T-helper 1 cell treated with Interleukin-12 subunit alpha and Interleukin-12 subunit beta and Interleukin-4 antibody, amounts not matched to agents 30 μg/mL and 1 μg/mL, for 36 hours (primary cell): ENCODE data around the gene TBX21.
A peak's percentile ranks its signal among the peaks of the same experiment; 100 is the strongest.
"Not testable (repeated sequence)": the region's sequence is repeated elsewhere in the genome, so short reads cannot be mapped to it uniquely, and the experiment has no call there.

ENCODE experiments used
- H3K27ac Mint-ChIP-seq: one replicate; pipeline ENCODE4 v1.8.0; 2021; ENCODE audit warnings: mild to moderate bottlenecking, mixed read lengths
- H3K27me3 Mint-ChIP-seq: one replicate; pipeline ENCODE4 v1.8.0; 2021; ENCODE audit warnings: low read depth, mixed read lengths
- H3K36me3 Mint-ChIP-seq: one replicate; pipeline ENCODE4 v1.8.0; 2021; ENCODE audit warnings: low read depth, mixed read lengths
- H3K4me1 Mint-ChIP-seq: one replicate; pipeline ENCODE4 v1.8.0; 2021; ENCODE audit warnings: low read depth, mixed read lengths
- H3K4me3 Mint-ChIP-seq: one replicate; pipeline ENCODE4 v1.8.0; 2021; ENCODE audit warnings: mild to moderate bottlenecking, moderate library complexity, mixed read lengths
- H3K9me3 Mint-ChIP-seq: one replicate; pipeline ENCODE4 v1.8.0; 2021; ENCODE audit warnings: mixed read lengths

The TBX21 gene

GRCh38 chr17:47728214-47728877 lies 4.7 kb upstream of the TBX21 start:
- H3K9me3 Mint-ChIP-seq: no peaks in the 10 kb centered on the region
- H3K27ac Mint-ChIP-seq: peak overlapping the region; percentile 77
- no peaks in the 10 kb centered on the region for H3K36me3 Mint-ChIP-seq
- H3K4me3 Mint-ChIP-seq: no peak overlapping the region
- peaks cover 75% of the 10 kb centered on the region for H3K4me1 Mint-ChIP-seq
- H3K27me3 Mint-ChIP-seq: no peaks in the 10 kb centered on the region

- peak overlapping the region; percentile 49 for H3K4me3 Mint-ChIP-seq
- H3K27ac Mint-ChIP-seq: peak overlapping the region; percentile 77
- no peaks in the 10 kb centered on the region for H3K27me3 Mint-ChIP-seq
- H3K36me3 Mint-ChIP-seq: peaks cover 5% of the 10 kb centered on the region
- peaks cover 76% of the 10 kb centered on the region for H3K4me1 Mint-ChIP-seq
- H3K9me3 Mint-ChIP-seq: no peaks in the 10 kb centered on the region
Observed at GRCh38 chr17:47729476-47729875, 3.6 kb upstream of the TBX21 start.

GRCh38 chr17:47730681-47731080 lies 2.4 kb upstream of the TBX21 start:
- peaks cover 76% of the 10 kb centered on the region for H3K4me1 Mint-ChIP-seq
- H3K36me3 Mint-ChIP-seq: peaks cover 10% of the 10 kb centered on the region
- peak overlapping the region; percentile 39 for H3K27ac Mint-ChIP-seq
- no peaks in the 10 kb centered on the region for H3K27me3 Mint-ChIP-seq
- H3K4me3 Mint-ChIP-seq: no peak overlapping the region
- H3K9me3 Mint-ChIP-seq: no peaks in the 10 kb centered on the region

- peak overlapping the region; percentile 4 for H3K27ac Mint-ChIP-seq
- H3K36me3 Mint-ChIP-seq: peaks cover 10% of the 10 kb centered on the region
- no peak overlapping the region for H3K4me3 Mint-ChIP-seq
Observed at GRCh38 chr17:47731396-47731795, 1.6 kb upstream of the TBX21 start.

GRCh38 chr17:47732399-47733046 lies 513 bp upstream of the TBX21 start:
- H3K9me3 Mint-ChIP-seq: no peaks in the 10 kb centered on the region
- H3K4me1 Mint-ChIP-seq: peaks cover 72% of the 10 kb centered on the region
- peaks cover 14% of the 10 kb centered on the region for H3K36me3 Mint-ChIP-seq

More at GRCh38 chr17:47731396-47731795, 1.6 kb upstream of the TBX21 start:
- H3K9me3 Mint-ChIP-seq: no peaks in the 10 kb centered on the region
- H3K4me1 Mint-ChIP-seq: peaks cover 75% of the 10 kb centered on the region
- no peaks in the 10 kb centered on the region for H3K27me3 Mint-ChIP-seq

GRCh38 chr17:47733674-47734410 lies 806 bp downstream of the TBX21 start:
- peak overlapping the region; percentile 92 for H3K27ac Mint-ChIP-seq
- no peaks in the 10 kb centered on the region for H3K9me3 Mint-ChIP-seq
- H3K36me3 Mint-ChIP-seq: peaks cover 14% of the 10 kb centered on the region
- peaks cover 62% of the 10 kb centered on the region for H3K4me1 Mint-ChIP-seq
- H3K27me3 Mint-ChIP-seq: no peaks in the 10 kb centered on the region
- peak overlapping the region; percentile 97 for H3K4me3 Mint-ChIP-seq

More at GRCh38 chr17:47732399-47733046, 513 bp upstream of the TBX21 start:
- Mint-ChIP-seq H3K4me3 (peak overlapping the region; percentile 83), H3K27me3 (no peaks in the 10 kb centered on the region), H3K27ac (peak overlapping the region; percentile 80)

GRCh38 chr17:47735139-47735464 lies 2.1 kb downstream of the TBX21 start:
- Mint-ChIP-seq H3K4me3 (peak overlapping the region; percentile 97), H3K4me1 (peaks cover 51% of the 10 kb centered on the region), H3K27me3 (no peaks in the 10 kb centered on the region), H3K27ac (peak overlapping the region; percentile 92), H3K9me3 (no peaks in the 10 kb centered on the region), H3K36me3 (peaks cover 17% of the 10 kb centered on the region)

- Mint-ChIP-seq H3K4me3 (peak overlapping the region; percentile 97), H3K27me3 (no peaks in the 10 kb centered on the region), H3K27ac (peak overlapping the region; percentile 92), H3K36me3 (peaks cover 17% of the 10 kb centered on the region), H3K4me1 (peaks cover 51% of the 10 kb centered on the region), H3K9me3 (no peaks in the 10 kb centered on the region)
Observed at GRCh38 chr17:47735536-47736011, 2.5 kb downstream of the TBX21 start.

GRCh38 chr17:47736501-47737495 lies 3.8 kb downstream of the TBX21 start:
- Mint-ChIP-seq H3K27ac (peak overlapping the region; percentile 92), H3K4me1 (peaks cover 54% of the 10 kb centered on the region), H3K36me3 (peaks cover 21% of the 10 kb centered on the region), H3K9me3 (no peaks in the 10 kb centered on the region), H3K4me3 (peak overlapping the region; percentile 97), H3K27me3 (no peaks in the 10 kb centered on the region)

GRCh38 chr17:47738178-47738577 lies 5.1 kb downstream of the TBX21 start:
- peaks cover 48% of the 10 kb centered on the region for H3K4me1 Mint-ChIP-seq
- no peak overlapping the region for H3K4me3 Mint-ChIP-seq
- H3K36me3 Mint-ChIP-seq: peaks cover 21% of the 10 kb centered on the region
- peak overlapping the region; percentile 41 for H3K27ac Mint-ChIP-seq
- no peaks in the 10 kb centered on the region for H3K9me3 Mint-ChIP-seq
- H3K27me3 Mint-ChIP-seq: no peaks in the 10 kb centered on the region

GRCh38 chr17:47739150-47739549 lies 6.1 kb downstream of the TBX21 start:
- no peak overlapping the region for H3K4me3 Mint-ChIP-seq
- no peak overlapping the region for H3K27ac Mint-ChIP-seq
- H3K9me3 Mint-ChIP-seq: no peaks in the 10 kb centered on the region
- H3K4me1 Mint-ChIP-seq: peaks cover 49% of the 10 kb centered on the region
- H3K27me3 Mint-ChIP-seq: no peaks in the 10 kb centered on the region
- peaks cover 18% of the 10 kb centered on the region for H3K36me3 Mint-ChIP-seq

- not testable (repeated sequence) for H3K27me3 Mint-ChIP-seq, H3K9me3 Mint-ChIP-seq, H3K27ac Mint-ChIP-seq, H3K4me3 Mint-ChIP-seq
- H3K4me1 Mint-ChIP-seq: peaks cover 46% of the 10 kb centered on the region
- peaks cover 16% of the 10 kb centered on the region for H3K36me3 Mint-ChIP-seq
Observed at GRCh38 chr17:47739945-47740344, 6.9 kb downstream of the TBX21 start.

GRCh38 chr17:47741109-47741792 lies 8.2 kb downstream of the TBX21 start:
- Mint-ChIP-seq H3K9me3 (no peaks in the 10 kb centered on the region), H3K4me1 (peaks cover 38% of the 10 kb centered on the region), H3K27ac (peak overlapping the region; percentile 62), H3K27me3 (no peaks in the 10 kb centered on the region), H3K36me3 (peaks cover 26% of the 10 kb centered on the region), H3K4me3 (peak overlapping the region; percentile 28)
